Epithelial cell of proximal tubule (primary cell): Measurements from ENCODE around the gene ANXA7. TPM values are rescaled to one million over a fixed set of nuclear protein-coding genes. Genes with fewer than 3 reads are reported as not detected.

ENCODE experiments used
- DNase-seq: peaks from one replicate; pipeline ENCODE4 v3.0.0-alpha.2; 2011; ENCODE audit warnings: low read depth
- H3K4me3 ChIP-seq: 2 replicates; pipeline ENCODE4 v1.5.1; 2011; ENCODE audit warnings: low read depth, mild to moderate bottlenecking, low read length
- CTCF ChIP-seq: conservative IDR thresholded peaks from 2 replicates; pipeline ENCODE4 v1.5.1; 2012; ENCODE audit warnings: low read depth, mild to moderate bottlenecking, low read length
- total RNA-seq: library from RNA; depleted of rRNA; stranded (reverse); fragments of >200 nt; gene quantifications from 2 replicates; pipeline ENCODE4 v1.2.3, GENCODE V29; 2015

Gene ANXA7
- total RNA-seq, 1 donor from 2014 or later: 95.9 TPM

- TF ChIP-seq CTCF: no peak
- DNase-seq: no peak
- no peak overlapping the region for H3K4me3 ChIP-seq
These were observed 33.1 kb upstream of the ANXA7 start for GRCh38 chr10:73446926-73447325.

GRCh38 chr10:73444457-73444856 is 30.6 kb upstream of the ANXA7 start:
- no peak for TF ChIP-seq CTCF
- H3K4me3 ChIP-seq: no peak overlapping the region
- DNase-seq: no peak

- no peak for DNase-seq
- H3K4me3 ChIP-seq: no peak overlapping the region
- TF ChIP-seq CTCF: no peak
These were observed 25.9 kb upstream of the ANXA7 start for GRCh38 chr10:73439605-73440312.

DNA sequence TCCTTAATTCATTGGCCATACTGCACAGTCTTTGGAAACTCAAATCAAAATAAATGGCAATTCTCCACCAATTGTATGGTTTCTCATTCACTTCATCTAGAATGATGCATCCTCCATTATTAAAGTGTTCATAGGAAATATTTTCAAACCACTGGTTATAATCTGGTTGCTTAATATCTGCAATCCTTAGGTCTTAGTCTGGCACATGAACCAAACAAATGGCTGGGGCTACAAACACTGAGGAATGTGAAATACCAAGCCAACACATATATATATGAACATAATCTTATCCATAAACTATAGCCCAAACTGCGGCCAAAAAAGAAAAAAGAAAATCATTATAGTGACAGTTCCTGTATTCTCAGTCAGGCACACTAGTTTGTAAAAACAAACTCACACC is 25.2 kb upstream of the ANXA7 start:
- H3K4me3 ChIP-seq: no peak overlapping the region
- no peak for TF ChIP-seq CTCF
- no peak for DNase-seq

GRCh38 chr10:73433538-73433867 is 19.6 kb upstream of the ANXA7 start, which contains the start of gene MSS51:
Gene MSS51, minus strand, starts transcription at chr10:73433561. Its CDS starts 5,277 bp downstream, at chr10:73428284.
- no peak for TF ChIP-seq CTCF
- no peak within 1 kb of the TSS for H3K4me3 ChIP-seq
- no peak for DNase-seq

DNA sequence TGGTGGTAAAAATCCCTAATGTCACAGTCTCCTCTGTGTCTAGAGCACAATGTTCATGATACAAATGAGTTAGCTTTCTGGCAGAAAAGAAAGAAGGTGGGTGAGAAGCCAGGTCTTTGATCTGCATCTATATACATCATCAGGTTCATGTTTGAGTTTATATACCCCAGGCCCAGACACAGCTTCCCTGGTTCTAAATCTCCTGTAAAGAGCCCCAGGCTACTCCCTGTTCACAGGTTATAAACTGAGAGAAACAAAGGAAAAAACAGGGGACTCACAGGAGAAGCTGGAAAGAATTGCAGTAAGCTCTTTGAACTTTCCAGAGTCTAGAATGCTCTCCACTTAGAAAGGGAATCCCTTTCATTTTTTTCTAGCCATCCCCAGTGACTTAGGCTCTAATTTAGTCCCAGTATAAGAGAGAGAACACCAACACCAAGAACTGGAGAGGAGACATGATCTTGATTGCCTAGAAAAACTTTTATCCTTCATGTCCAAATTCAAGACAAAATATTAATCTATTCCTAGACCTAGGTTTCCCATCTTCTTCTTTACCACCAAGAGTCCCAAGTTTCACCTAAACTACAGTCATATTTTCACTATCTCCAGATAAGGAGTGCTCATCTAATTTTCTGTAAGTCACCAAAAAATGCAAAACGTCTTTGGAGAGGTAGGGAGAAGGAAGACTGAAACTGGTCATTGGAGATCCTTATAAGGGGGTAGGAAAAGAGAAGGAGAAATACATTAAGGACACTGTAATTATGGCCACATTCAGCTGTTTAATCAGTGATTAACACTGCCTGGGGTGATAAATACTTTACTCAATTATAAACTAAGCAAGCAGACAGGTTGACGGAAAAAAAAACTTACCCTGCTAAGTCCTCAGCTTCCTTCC is 19.0 kb upstream of the ANXA7 start:
- no peak for DNase-seq
- H3K4me3 ChIP-seq: no peak overlapping the region
- no peak for TF ChIP-seq CTCF
